PC-9 (cell line): ENCODE measurements around the gene MADCAM1. TPM values are rescaled to one million over a fixed set of nuclear protein-coding genes. Genes with fewer than 3 reads are reported as not detected.

Experiments used
- BruUV-seq: library from RNA; stranded (reverse); fragments of 400-500 nt; replicated peaks from 2 replicates; lab custom pipeline; 2021; lab: Mats Ljungman, UMichigan
- CTCF ChIA-PET: fragments of 300-600 bp; sonication (Branson Sonifier 250); formaldehyde crosslinking; loops from one replicate; lab custom pipeline; 2022; ENCODE audit warnings: antibody characterized with exemption; lab: Charles Lee
- POLR2A ChIA-PET: fragments of 300-600 bp; sonication (Branson Sonifier 250); formaldehyde crosslinking; loops from one replicate; lab custom pipeline; 2022; ENCODE audit warnings: antibody characterized with exemption; ENCODE audit not compliant: unreplicated experiment; lab: Charles Lee
- DNase-seq, 2 experiments: peaks; one replicate each; pipeline versions ENCODE4 v3.0.0 to v3.0.0-alpha.2; 2015 to 2022; ENCODE audit warnings: mixed read lengths in 1 of 2
- H2AFZ ChIP-seq: fragments of 200-600 bp; sonication (generic); 2 replicates; pipeline ENCODE4 v1.8.1; 2017; ENCODE audit warnings: antibody characterized with exemption
- H3F3A ChIP-seq: fragments of 200-600 bp; sonication (generic); 2 replicates; pipeline ENCODE4 v1.8.1; 2017; ENCODE audit warnings: antibody characterized with exemption, mild to moderate bottlenecking, low read depth; ENCODE audit not compliant: insufficient read depth
- H3K27ac ChIP-seq: fragments of 200-600 bp; sonication (generic); 2 replicates; pipeline ENCODE4 v1.6.1; 2016; ENCODE audit warnings: mixed run types
- H3K27me3 ChIP-seq: fragments of 200-600 bp; sonication (generic); 2 replicates; pipeline ENCODE4 v1.6.1; 2016; ENCODE audit warnings: low read depth, mixed run types; ENCODE audit not compliant: insufficient read depth
- H3K36me3 ChIP-seq: fragments of 200-600 bp; sonication (generic); 2 replicates; pipeline ENCODE4 v1.6.1; 2016; ENCODE audit warnings: low read depth, mixed run types
- H3K4me1 ChIP-seq: fragments of 200-600 bp; sonication (generic); replicated peaks from 2 replicates; pipeline ENCODE4 v1.6.1; 2016; ENCODE audit warnings: mixed run types; ENCODE audit not compliant: insufficient read depth
- H3K4me2 ChIP-seq: fragments of 200-600 bp; sonication (generic); 2 replicates; pipeline ENCODE4 v1.6.1; 2017; ENCODE audit warnings: mixed run types
- H3K4me3 ChIP-seq: fragments of 200-600 bp; sonication (generic); 2 replicates; pipeline ENCODE4 v1.6.1; 2016; ENCODE audit warnings: mixed run types
- H3K79me2 ChIP-seq: fragments of 200-600 bp; sonication (generic); 2 replicates; pipeline ENCODE4 v1.6.1; 2017; ENCODE audit warnings: low read depth, mixed run types
- H3K9me2 ChIP-seq: fragments of 200-600 bp; sonication (generic); 2 replicates; pipeline ENCODE4 v1.8.1; 2017; ENCODE audit warnings: mild to moderate bottlenecking; ENCODE audit not compliant: insufficient read depth
- H3K9me3 ChIP-seq: fragments of 200-600 bp; sonication (generic); 2 replicates; pipeline ENCODE4 v1.8.1; 2016; ENCODE audit warnings: low read depth; ENCODE audit not compliant: insufficient read depth
- H4K20me1 ChIP-seq: fragments of 200-600 bp; sonication (generic); 2 replicates; pipeline ENCODE4 v1.8.1; 2017; ENCODE audit not compliant: insufficient read depth
- CTCF ChIP-seq: fragments of 200-600 bp; sonication (generic); conservative IDR thresholded peaks from 2 replicates; pipeline ENCODE4 v1.6.1; 2017; ENCODE audit warnings: mixed run types, antibody characterized with exemption, mild to moderate bottlenecking, moderate library complexity
- EZH2 ChIP-seq: fragments of 200-600 bp; sonication (generic); IDR thresholded peaks from 2 replicates; pipeline ENCODE4 v1.8.0; 2017; ENCODE audit warnings: antibody characterized with exemption, low read depth
- intact Hi-C: fragments of 100-400 bp; cut with micrococcal nuclease; formaldehyde crosslinking; loops from one replicate; pipeline ENCODE4 v1.10.0; 2022; ENCODE audit not compliant: unreplicated experiment
- total RNA-seq: library from RNA; stranded (reverse); gene quantifications from 2 replicates; pipeline ENCODE4 v1.2.3, GENCODE V29; 2021

MADCAM1 gene
- total RNA-seq, 1 experiment from 2014 or later, result 1.1 TPM

GRCh38 chr19:497869-498510 lies 1.7 kb downstream of the MADCAM1 start:
- ChIA-PET CTCF (no interaction called here), POLR2A (no interaction called here)
- H4K20me1 ChIP-seq, result no peaks in the 10 kb centered on the region
- no peaks in the 10 kb centered on the region for H3K4me1 ChIP-seq
- H3K4me3 ChIP-seq, result no peak overlapping the region
- DNase-seq, result no peak
- H2AFZ ChIP-seq, result no peak overlapping the region
- BruUV-seq, result no TSS peak
- H3K36me3 ChIP-seq, result no peaks in the 10 kb centered on the region
- intact Hi-C loops, result no loop called here
- H3K9me3 ChIP-seq, result no peaks in the 10 kb centered on the region
- no peak for TF ChIP-seq EZH2
- TF ChIP-seq CTCF, result no peak
- H3K79me2 ChIP-seq, result no peaks in the 10 kb centered on the region
- H3F3A ChIP-seq, result peaks cover 35% of the 10 kb centered on the region; the same call in 1 of the 2 replicates
- no peak overlapping the region for H3K4me2 ChIP-seq
- no peak overlapping the region for H3K27ac ChIP-seq
- no peaks in the 10 kb centered on the region for H3K9me2 ChIP-seq
- no peaks in the 10 kb centered on the region for H3K27me3 ChIP-seq

- Histone ChIP-seq H3K4me3 (no peak overlapping the region), H3K27me3 (no peaks in the 10 kb centered on the region), H3F3A (peaks cover 30% of the 10 kb centered on the region; the same call in 1 of the 2 replicates), H3K36me3 (no peaks in the 10 kb centered on the region), H3K9me3 (no peaks in the 10 kb centered on the region), H3K27ac (no peak overlapping the region), H3K9me2 (no peaks in the 10 kb centered on the region), H2AFZ (no peak overlapping the region), H3K4me2 (no peak overlapping the region), H4K20me1 (no peaks in the 10 kb centered on the region), H3K4me1 (no peaks in the 10 kb centered on the region), H3K79me2 (no peaks in the 10 kb centered on the region)
- CTCF ChIA-PET, result no interaction called here
- DNase-seq, result no peak
- POLR2A ChIA-PET, result no interaction called here
- TF ChIP-seq EZH2 (no peak), CTCF (no peak)
- no TSS peak for BruUV-seq
- intact Hi-C loops, result no loop called here
These were observed 2.2 kb downstream of the MADCAM1 start for GRCh38 chr19:498511-498891.

- CTCF ChIA-PET, result no interaction called here
- Histone ChIP-seq H2AFZ (no peak overlapping the region), H3K27me3 (no peaks in the 10 kb centered on the region), H3K36me3 (no peaks in the 10 kb centered on the region), H3K79me2 (no peaks in the 10 kb centered on the region), H3K4me2 (no peak overlapping the region), H3K4me1 (no peaks in the 10 kb centered on the region), H3K9me3 (no peaks in the 10 kb centered on the region), H4K20me1 (no peaks in the 10 kb centered on the region), H3K27ac (no peak overlapping the region), H3K9me2 (no peaks in the 10 kb centered on the region), H3F3A (peaks cover 25% of the 10 kb centered on the region; the same call in 1 of the 2 replicates), H3K4me3 (no peak overlapping the region)
- BruUV-seq, result no TSS peak
- TF ChIP-seq EZH2 (no peak), CTCF (no peak)
- intact Hi-C loops, result no loop called here
- DNase-seq, result no peak
- POLR2A ChIA-PET, result no interaction called here
These were observed 2.8 kb downstream of the MADCAM1 start for GRCh38 chr19:498977-499623.
